ENCODE results near the gene RNF144B.

Gene RNF144B

DNA sequence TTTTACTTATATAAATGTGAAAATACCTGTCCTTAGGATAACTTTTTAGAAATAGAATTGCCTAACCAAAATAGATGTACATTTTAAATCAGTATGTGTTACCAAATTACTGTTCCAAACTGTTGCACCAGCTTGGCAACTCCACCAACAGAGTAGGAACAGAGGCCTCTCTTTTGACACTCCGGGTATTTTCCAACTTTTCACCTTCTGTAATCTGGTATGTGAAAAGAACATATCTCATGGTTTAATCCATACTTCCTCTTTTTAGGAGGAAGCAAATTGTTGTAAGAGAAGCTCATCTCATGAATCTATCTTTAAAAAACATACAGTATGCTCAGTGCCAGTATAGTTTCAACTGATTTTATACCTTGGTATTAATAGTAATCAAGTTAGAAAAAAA is 24.9 kb downstream of the RNF144B start:
- DNase-seq = peak; percentile 10

DNA sequence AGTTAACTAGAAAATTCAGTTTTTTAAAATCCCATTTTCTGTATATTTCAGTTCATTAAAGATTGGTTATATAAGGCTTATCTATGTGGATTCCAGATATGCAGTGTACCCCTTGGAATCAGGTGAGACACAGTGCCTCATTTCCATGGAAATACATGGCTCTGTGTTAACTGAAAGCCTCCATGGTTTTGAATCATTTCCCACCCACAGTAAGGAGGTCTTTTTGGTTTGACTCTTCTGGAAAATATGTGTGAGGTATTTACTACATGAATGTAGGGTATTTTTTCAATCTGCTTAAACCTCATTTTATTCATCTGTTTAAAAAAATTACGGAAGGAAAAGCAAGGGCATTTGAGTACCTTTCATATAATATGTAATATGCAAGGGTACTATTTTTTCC is 25.5 kb downstream of the RNF144B start:
- DNase-seq = no peak

DNA sequence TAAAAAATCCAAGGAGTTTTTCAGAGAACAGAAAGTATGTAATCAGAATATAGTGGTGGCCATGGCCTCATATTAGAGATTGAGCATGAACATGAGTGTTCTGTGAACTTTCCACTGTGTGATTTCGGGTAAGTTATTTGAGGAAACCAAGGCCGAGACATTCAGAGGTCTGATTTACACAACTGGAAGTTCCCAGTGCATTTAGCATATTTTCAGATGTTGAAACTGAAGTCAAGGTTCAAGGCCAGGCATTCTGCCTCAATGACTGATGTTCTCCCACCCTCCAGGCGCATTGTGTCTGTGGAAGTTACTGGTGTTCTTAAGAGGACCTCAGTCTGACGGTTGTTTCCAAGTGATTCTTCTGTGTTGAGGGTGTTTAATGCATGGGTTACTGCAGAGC is 26.2 kb downstream of the RNF144B start:
- DNase-seq = no peak

DNA sequence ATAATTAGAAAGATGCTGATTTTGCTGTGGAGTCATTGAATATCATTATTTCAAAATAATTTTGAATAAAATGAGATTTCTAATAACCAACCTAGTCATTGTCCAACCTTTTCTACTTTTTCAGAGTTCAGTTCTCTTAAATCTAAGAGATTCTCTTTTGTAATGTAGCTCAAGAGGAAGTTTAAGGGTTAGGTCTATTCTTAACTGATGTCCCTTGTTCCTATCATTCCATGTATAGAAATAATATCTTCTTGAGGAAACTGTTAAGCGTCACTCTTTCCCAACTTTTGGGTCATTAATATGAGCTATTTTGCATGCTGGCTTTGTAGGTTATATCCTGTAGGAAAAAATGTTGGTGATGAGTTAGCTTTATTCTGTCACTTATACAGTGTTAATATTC is 27.0 kb downstream of the RNF144B start:
- no peak for DNase-seq

DNA sequence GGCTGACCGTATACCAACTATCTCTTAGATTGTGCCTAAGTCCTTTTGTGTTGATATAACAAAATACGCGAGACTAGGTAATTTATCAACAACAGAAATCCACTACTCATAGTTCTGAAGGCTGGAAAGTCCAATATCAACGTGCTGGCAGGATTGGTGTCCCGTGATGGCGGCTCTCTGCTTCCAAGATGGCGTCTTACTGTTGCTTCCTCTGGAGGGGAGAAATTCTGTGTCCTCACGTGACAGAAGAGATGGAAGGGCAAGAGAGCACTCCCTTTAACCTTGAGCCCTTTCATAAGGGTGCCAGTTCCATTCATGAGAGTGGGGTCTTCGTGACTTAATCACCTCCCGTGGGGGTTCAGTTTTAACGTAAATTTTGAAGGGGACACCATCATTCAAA is 28.1 kb downstream of the RNF144B start:
- DNase-seq = no peak

DNA sequence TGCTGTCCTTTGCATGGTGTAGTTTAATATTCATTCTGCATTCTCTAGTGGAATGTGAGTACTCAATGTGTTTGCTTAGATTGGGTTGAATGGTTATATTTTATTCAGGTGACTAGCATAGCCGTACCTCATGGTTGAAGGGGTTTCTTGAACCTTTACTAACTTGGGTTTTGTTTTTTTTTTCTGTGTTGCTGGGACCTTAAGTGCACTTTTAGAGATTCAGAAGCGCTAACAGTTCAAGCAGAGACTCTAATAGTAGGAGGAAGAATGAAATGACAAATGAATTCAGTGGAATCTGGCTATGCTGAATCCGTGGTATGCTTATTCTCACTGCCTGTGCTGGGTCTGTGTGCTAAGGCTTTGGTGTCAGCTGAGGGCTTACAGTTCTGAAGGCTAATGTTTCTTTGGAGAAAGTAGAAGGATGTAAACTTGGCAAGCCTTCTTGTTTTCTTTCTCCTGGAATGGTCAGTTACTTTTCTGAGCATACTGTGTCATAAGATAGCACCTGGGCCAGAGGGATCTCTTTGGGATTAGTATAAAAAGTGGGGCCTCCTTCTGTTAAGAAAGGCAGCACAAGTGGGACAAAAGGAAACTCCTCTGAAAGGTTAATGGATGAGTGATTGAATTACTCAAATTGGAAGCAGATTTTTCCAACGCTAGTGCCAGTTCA is 28.7 kb downstream of the RNF144B start:
- no peak for DNase-seq

DNA sequence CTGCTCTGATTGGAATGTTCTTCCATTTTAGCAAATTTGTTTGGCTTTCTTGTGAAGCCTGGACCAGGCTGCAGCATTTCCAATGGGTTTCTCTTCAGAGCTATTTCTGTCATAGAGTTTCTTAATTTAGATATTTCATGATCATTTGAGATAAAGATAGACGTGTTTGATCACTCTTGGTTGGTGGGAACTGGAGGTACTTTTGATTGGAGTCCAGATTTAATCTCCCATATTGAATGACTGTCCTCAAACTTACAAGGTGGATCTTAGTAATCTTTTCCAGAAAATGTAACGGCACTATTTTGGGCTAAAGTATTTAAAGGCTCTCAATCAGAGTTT is 29.2 kb downstream of the RNF144B start:
- no peak for DNase-seq

DNA sequence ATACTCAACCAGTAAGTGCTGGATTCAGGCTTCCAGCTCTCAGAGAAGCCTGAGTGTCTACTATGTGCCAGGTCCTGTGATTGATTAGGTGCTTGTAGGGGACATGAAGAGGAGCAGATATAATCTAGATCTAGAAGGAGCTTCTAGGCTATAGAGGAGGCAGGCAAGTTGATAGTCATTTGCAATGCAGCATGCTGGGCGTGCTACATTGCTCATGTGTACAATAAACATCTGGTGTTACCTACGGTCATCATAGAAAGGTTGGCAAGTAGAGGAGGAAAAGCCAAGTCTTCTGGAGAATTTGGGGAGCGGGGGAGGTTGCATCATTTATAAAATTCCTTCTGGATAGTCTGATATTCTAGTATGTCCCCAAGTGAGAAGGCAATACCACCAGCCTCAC is 33.2 kb downstream of the RNF144B start:
- DNase-seq = no peak

DNA sequence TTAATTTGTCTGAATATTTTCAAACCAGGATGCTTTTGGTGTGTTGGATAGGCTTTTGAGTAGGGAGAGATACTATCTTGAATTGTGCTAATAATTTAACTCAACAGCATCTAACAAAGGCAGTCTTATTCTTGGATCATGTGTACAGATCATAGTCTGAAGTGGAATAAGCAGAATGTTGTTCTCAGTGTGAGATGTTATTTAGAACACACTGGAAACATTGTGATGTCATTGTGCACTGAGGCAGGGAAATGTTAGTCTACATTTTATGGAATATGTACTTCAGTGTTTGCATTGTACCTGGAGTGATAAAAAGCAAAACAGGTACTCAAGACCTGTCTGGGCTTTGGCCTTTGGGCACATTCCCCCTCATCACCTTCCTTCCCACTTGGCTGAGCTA is 35.0 kb downstream of the RNF144B start:
- DNase-seq = no peak

DNA sequence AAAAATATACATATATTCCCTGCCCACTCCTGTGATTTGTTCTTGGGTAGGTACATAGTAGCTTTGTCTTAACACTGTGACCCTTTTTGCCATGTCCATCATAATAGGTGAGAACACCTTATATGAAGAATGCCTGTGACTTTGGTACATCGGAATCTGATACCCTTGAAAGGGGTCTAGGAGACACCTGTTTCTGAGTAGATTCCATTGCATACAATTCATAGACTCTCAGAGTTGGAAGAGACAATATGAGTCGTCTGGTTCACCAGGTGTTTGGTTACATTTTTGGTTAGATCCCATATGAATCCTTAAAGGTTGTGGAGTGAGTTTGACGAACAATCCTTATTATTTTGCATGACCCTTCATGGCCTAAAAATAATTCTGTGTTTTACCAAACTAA is 36.3 kb downstream of the RNF144B start:
- no peak for DNase-seq

DNA sequence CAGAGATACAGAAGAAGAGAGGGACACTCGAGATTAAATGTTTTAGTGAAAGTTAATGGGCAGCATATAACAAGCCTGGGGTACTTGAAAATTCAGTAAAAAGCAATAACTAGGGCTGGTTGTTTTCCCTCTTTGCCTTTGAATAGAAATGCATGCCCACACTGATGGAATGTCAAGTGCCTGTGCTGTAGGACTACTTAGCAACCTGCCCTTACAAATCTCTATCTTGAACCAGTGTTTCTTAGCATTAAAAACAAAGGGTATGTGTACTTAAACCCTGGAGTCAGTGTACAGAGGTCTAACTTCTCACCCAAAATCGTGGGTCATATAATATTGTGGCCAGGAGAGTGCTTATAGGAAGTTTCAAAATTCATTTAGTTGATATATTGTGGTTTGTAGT is 37.1 kb downstream of the RNF144B start:
- no peak for DNase-seq

DNA sequence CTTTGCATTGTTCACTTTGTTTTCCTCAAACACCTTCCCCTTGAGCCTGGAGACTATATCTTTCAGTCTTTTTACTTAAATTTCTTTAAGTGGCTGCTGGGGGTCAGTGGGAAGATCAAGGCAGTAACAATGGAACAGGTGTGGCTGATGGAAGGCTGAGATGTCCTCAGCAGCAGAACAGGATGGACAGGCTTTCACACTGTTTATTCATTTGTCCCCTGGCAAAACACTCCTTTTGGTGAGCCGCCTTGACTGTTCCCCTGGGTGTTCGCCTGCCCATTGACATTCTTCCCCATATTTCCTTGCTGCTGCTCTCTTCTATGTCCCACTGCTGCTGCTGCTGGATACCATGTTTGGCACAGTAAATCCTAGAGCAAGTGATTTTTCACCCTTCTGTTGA is 38.1 kb downstream of the RNF144B start:
- no peak for DNase-seq

DNA sequence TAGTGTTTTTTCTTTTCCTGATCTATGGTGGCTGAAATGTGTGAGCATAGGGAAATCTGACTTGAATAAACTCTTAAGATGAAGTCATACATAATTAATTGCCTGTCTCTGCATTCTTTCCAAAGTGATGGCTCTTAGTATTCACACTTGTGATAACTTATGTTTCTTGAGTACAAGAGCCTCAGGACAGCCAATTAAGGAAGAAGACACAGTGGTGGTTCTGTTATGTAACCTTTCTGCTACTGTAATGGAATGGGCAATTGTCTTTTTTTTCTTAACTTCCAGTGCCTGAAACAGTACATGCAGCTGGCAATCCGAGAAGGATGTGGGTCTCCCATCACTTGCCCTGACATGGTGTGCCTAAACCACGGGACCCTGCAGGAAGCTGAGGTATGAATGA is 40.1 kb downstream of the RNF144B start:
- no peak for DNase-seq

DNA sequence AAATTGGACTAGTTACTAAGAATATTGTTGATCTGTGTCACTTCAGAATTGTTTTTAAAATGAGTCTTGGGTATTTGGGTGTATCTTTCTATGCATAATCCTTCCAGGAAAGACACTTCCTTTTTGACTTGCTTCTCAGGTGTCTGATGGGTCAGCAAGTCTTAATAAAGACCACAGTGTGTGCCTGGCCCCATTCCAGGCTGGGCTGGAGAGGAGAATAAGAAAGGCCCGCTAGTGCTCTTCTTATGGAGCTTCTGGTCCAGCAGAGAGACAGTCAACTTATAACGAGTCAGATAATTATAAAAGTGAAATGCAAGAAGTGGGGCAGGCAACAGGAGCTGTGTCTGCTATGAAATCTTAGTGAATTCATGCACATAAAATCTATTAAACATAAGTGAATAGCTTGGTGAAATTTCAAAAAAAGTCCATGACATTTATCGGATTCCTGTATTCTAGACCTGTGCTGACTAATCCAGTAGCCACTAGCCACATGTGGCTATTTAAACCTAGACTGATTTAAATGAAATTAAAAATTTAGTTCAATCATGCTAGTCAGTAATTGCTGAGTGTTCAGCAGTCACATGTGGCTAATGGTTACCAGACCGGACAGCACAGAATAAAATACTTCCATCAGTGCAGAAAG is 42.6 kb downstream of the RNF144B start:
- DNase-seq = no peak

DNA sequence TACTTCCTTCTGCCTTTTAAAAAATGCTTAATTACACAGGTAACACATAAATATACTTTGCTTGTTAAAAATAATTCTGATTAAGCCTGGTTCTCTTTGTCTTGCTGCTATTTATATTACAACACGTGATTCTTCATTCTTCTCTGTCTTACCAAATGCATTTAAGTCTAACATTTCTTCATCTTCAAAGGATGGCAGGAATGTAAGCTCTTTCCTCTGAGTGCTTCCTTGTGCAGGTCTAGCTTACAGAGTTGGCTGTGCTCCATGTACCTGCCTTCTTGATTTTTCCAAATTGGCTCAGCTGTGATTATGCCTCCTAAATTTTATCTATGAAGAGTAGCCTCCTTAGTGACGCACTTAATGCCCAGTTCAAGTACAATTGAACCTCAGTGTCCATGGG is 44.4 kb downstream of the RNF144B start:
- DNase-seq = no peak

DNA sequence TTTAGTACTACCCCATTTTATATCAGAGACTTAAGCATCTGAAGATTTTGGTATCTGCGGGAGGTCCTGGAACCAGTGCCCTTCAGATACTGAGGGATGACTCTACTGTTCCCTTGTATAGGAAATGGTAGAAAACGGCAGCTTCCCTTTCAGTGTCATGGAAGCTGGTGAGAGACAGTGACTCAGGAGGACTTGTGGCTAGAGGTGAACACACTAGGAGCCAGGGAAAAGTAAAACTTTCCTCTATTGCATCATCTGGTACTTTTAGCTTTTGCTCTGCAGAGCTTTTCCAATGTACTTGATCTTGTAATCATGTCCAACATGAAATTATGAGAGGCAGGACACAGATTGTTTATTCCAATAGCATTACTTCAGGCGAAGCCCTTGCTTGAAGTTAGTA is 45.0 kb downstream of the RNF144B start:
- DNase-seq = no peak

DNA sequence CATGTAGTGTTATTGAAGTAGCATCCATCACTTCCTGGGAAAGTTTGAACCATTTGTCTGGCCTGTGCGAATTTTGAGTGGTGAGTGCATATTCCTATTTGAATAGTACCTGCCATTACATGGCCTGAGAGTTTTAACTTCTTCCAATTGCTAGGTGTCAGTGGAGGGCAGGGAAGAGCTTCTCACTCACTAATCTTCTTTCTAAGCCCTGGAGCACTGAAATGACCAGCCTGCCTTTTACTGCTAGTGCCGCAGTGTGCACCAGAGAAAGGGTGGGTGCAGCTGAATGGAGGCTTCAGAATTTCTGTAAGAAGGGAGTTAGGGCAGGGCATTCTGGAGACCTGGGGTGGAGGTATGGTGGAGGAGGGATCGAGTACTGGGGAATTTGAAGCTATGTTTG is 45.5 kb downstream of the RNF144B start:
- DNase-seq = no peak

DNA sequence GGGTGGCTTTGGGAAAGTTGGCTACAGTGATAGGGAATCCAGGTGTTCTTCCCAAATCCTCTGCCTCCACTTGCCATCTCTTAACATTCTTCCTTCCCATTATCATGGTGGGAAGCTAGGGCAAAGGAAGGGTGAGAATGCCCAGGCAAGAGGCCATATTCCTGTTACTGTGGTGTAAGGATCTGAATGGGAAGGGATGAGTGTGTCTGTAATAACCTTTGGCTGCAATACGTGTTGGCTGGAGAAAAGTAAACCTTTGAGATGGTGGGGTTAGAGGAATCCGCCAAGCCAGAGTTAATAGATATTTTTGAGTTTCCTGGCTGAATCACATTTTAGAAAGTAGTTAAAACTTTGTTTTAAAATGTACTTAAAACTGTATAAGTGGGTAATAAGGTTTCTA is 45.9 kb downstream of the RNF144B start:
- no peak for DNase-seq

DNA sequence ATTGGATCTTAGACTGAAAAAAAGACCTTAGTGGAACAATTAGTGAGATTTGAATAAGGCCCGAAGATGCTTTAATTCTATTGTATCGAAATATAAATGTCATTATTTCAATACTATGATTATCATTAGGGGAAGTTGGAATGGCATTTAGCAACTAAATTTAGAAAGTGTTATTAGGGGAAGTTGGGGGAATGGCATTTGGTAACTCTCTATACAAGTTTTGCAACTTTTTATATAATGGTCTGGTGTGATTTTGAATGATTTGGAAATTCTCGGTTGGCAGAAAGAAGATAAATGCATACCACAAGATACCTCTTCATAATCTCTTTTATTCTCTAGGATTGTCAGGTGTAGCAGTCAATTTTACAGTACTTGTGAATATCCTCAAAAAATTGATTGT is 49.2 kb downstream of the RNF144B start:
- no peak for DNase-seq

DNA sequence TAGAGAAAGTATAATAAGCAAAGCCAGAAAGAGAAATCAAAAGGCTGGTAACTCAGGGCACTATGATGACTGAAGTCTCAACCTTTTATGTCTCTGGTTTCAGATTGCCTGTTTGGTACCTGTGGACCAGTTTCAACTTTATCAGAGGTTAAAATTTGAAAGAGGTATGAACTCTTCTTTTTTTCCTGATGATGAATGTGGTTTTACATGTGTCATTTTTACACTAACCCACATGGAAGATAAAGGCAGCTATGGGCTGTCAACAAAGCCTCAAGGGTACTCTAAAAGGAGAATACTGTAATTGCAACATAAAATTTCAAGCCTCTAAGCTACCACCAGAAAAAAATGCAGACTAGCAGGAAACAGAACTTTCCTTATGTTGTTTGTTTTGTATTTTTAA is 52.4 kb downstream of the RNF144B start:
- no peak for DNase-seq

DNA sequence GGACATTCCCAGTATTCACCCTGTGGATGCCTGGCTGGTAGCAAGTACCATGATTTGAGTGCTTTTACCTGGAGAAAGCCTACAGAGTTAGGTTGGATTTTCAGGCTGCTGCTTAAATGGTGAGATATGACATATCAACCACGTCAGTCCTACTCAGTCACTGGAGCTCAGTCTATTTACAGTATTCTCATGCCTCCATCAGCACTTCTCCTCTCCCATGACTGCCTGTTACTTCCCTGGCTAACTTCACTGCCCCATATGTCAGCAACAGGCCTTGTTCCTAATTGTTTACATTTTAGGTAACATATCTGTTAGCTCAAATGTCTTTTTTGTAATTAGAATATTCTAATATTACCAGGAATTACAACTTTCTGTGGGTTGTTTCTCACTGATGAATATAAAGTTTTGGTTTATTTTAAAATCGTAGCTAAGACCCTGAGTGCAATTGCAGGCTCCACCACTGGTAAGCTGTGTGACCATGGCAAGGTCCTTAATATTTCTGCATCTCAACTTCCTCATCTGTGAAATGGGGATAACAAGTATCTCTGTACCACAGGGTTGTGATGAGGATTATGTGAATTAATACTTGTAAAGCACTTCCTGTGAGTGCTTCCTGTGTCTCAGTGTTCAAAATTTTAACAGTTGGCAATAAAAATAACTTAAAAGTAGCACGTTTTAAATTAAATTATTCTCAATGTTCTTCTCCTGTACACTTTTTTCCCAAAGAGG is 54.3 kb downstream of the RNF144B start:
- no peak for DNase-seq

DNA sequence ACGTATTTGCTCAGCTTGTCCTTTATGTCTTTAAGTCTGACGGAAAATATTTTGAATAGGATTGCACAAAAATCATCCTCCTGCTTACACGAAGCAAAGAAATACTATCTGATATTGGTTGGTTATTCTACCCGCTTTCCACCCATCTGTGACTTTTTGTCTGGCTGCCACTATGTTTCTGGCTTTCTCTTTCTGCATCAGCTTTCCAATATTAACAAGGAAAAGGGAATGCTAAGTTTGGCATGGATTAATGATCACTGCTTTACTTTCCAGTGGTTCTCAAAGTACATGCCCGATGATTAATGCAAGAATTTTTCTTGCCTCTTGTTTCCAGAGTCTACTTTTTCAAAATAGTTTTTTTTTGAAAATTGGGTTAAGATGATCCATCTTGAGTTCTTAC is 57.0 kb downstream of the RNF144B start:
- DNase-seq = no peak

DNA sequence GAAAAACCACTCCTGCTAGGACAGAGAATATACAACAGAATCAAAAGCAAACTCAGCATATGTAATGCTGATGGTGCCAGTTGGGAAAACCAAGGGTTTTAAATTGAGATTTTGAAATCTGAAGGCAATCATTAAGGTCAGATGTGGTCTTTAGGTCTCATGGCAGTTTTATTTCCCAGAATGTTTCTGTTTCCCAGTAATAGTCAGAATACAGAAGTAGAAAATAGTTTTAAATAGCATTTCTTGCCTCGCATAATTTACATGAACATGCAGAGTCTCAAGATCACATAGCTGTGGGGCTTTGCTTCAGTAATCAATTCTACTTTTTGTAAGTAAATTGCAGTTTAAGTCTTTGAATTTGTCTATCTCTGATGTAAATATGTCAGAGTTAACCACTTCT is 58.1 kb downstream of the RNF144B start:
- DNase-seq = no peak

DNA sequence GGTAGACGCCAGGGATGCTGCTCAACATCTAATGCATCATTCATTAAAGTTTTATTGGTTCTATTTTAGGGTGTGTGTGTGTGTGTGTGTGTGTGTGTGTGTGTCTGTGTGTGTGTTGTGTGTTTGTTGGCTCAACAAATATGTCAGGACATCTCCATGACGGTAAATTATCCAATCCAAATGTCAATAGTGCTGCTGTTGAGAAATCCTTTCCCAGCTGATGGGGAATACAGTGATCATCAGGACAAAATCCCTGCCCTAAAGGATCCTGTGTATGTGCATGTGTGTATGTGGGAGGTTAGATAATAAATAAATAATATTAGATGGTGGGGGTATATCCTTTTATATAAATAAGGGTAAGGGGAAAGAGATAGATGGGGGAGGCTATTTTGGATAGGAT is 59.6 kb downstream of the RNF144B start:
- DNase-seq = no peak

DNA sequence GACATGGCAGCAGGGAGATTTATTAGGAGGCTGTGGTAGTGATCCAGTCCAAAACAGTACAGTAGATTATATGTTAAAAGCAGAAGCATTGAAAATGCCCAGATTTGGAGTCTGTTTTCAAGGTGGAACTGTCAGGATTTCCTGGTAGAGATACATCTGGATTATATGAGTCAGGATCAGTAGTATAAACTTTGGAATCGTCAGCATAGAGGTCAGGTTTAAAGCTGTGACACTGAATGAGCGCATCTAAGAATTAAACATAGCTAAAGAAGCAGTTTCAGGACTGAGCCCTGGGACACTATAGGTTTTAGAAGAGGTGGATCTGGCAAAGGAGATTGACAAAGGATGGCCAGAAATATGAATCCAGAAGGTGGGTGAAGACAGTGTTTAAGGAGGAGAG is 60.4 kb downstream of the RNF144B start:
- no peak for DNase-seq

Data from CD4-positive, alpha-beta T cell treated with Interleukin-10 for 1 hour (primary cell).